Activated naive CD4-positive, alpha-beta T cell treated with anti-CD3 and anti-CD28 coated beads for 36 hours (primary cell): Measurements from ENCODE around the gene TTLL12. TPM values are rescaled to one million over a fixed set of nuclear protein-coding genes. Genes with fewer than 3 reads are reported as not detected.

Experiments
- CTCF ChIA-PET: fragments of 350-600 bp; sonication (Branson Sonifier 250); formaldehyde crosslinking; loops from one replicate; lab custom pipeline; 2021; ENCODE audit warnings: antibody characterized with exemption; lab: Charles Lee
- DNase-seq: peaks from one replicate; pipeline ENCODE4 v3.0.0-alpha.2; 2020
- H3K27ac Mint-ChIP-seq: one replicate; pipeline ENCODE4 v1.8.0; 2021; ENCODE audit warnings: mild to moderate bottlenecking, mixed read lengths
- H3K27me3 Mint-ChIP-seq: one replicate; pipeline ENCODE4 v1.8.0; 2021; ENCODE audit warnings: low read depth, mixed read lengths
- H3K36me3 Mint-ChIP-seq: one replicate; pipeline ENCODE4 v1.8.0; 2021; ENCODE audit warnings: low read depth, mixed read lengths
- H3K4me1 Mint-ChIP-seq: one replicate; pipeline ENCODE4 v1.8.0; 2021; ENCODE audit warnings: low read depth, mixed read lengths
- H3K4me3 Mint-ChIP-seq: one replicate; pipeline ENCODE4 v1.8.0; 2021; ENCODE audit warnings: mild to moderate bottlenecking, moderate library complexity, mixed read lengths
- H3K9me3 Mint-ChIP-seq: one replicate; pipeline ENCODE4 v1.8.0; 2021; ENCODE audit warnings: mixed read lengths
- intact Hi-C: fragments of 100-400 bp; cut with micrococcal nuclease; formaldehyde crosslinking; loops from one replicate; pipeline ENCODE4 v1.15.1; 2023
- total RNA-seq, 2 experiments: library from RNA; stranded (reverse); gene quantifications; one replicate each; pipeline ENCODE4 v1.2.3, GENCODE V29; 2021

TTLL12 gene
- total RNA-seq, 2 experiments from 2014 or later = 63.1 to 64.6 TPM

DNA sequence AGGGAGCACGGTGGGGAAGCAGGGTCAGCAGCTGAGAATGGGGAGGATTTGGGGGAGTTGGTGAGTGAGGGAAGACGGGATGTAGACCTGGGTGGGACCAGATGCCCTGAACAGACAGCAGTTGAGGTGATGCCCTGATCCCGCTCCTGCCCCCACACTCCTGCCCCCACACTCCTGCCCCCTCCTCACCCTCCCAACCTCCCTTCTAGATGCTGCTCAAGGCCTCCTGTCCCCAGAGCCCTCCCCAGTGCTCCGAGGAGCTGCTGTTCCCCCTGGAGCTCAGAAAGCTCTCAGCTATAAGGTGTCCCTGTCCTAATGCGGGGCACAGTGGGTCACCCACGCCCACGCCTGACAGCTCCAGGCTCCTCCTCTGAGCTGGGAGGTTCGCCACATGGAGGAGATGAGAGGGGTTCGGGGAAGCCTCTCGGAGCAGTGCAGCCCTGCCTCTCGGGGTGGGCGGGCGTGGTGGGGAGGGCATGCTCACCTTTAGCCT, 25.1 kb upstream of the TTLL12 start:
- Mint-ChIP-seq H3K36me3 (no peaks in the 10 kb centered on the region), H3K4me3 (no peak overlapping the region), H3K9me3 (no peaks in the 10 kb centered on the region), H3K4me1 (peaks cover 2% of the 10 kb centered on the region), H3K27me3 (no peaks in the 10 kb centered on the region), H3K27ac (no peak overlapping the region)
- CTCF ChIA-PET = no interaction called here
- no peak for DNase-seq
- intact Hi-C loops = no loop called here

GRCh38 chr22:43210631-43211515, 23.9 kb upstream of the TTLL12 start:
- CTCF ChIA-PET = interaction anchor here (1.1 kb wide), 1 partner anchor 21 kb away, joined by 3 read pairs; no protein-coding TSS in a partner anchor
- Mint-ChIP-seq H3K9me3 (no peaks in the 10 kb centered on the region), H3K27me3 (no peaks in the 10 kb centered on the region), H3K4me3 (no peak overlapping the region), H3K36me3 (no peaks in the 10 kb centered on the region), H3K4me1 (peaks cover 8% of the 10 kb centered on the region), H3K27ac (no peak overlapping the region)
- no peak for DNase-seq
- intact Hi-C loops = no loop called here

- CTCF ChIA-PET = interaction anchor here (1.1 kb wide), 1 partner anchor 22 kb away, joined by 3 read pairs; no protein-coding TSS in a partner anchor
Measured at GRCh38 chr22:43209971-43210370, 23.0 kb upstream of the TTLL12 start.

DNA sequence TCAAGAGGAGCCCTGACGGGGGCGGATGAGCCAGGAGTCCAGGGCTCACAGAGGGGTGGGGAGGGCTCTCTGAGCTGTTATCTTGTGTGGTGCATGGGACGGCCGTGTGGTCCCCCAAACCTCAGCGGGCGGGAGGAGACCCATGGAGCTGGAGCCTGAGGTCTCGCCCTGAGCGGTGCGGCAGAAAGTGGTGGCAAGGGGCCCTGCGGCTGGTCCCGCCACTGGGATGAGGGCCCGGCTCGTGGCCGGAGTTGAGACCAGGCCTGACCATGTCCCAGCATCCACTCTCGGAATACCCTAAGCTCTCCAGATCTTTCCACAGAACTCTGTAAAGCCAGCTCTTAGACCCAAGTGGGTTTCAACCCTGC, 22.6 kb upstream of the TTLL12 start:
- Mint-ChIP-seq H3K27me3 (no peaks in the 10 kb centered on the region), H3K9me3 (no peaks in the 10 kb centered on the region), H3K27ac (no peak overlapping the region), H3K4me1 (peaks cover 8% of the 10 kb centered on the region), H3K4me3 (no peak overlapping the region), H3K36me3 (no peaks in the 10 kb centered on the region)
- CTCF ChIA-PET = interaction anchor here (1.1 kb wide), 1 partner anchor 22 kb away, joined by 3 read pairs; no protein-coding TSS in a partner anchor
- DNase-seq = no peak
- intact Hi-C loops = no loop called here

More at GRCh38 chr22:43209971-43210370, 23.0 kb upstream of the TTLL12 start:
- no peak overlapping the region for H3K27ac Mint-ChIP-seq
- H3K36me3 Mint-ChIP-seq = no peaks in the 10 kb centered on the region
- intact Hi-C loops = no loop called here
- H3K4me3 Mint-ChIP-seq = no peak overlapping the region
- no peaks in the 10 kb centered on the region for H3K9me3 Mint-ChIP-seq
- no peak for DNase-seq
- H3K4me1 Mint-ChIP-seq = peaks cover 8% of the 10 kb centered on the region
- no peaks in the 10 kb centered on the region for H3K27me3 Mint-ChIP-seq

- H3K27ac Mint-ChIP-seq = no peak overlapping the region
- no peaks in the 10 kb centered on the region for H3K27me3 Mint-ChIP-seq
- no peaks in the 10 kb centered on the region for H3K9me3 Mint-ChIP-seq
- CTCF ChIA-PET = no interaction called here
- no peak overlapping the region for H3K4me3 Mint-ChIP-seq
- H3K4me1 Mint-ChIP-seq = peaks cover 8% of the 10 kb centered on the region
- intact Hi-C loops = no loop called here
- DNase-seq = no peak
- no peaks in the 10 kb centered on the region for H3K36me3 Mint-ChIP-seq
Measured at GRCh38 chr22:43208703-43209522, 22.0 kb upstream of the TTLL12 start.

DNA sequence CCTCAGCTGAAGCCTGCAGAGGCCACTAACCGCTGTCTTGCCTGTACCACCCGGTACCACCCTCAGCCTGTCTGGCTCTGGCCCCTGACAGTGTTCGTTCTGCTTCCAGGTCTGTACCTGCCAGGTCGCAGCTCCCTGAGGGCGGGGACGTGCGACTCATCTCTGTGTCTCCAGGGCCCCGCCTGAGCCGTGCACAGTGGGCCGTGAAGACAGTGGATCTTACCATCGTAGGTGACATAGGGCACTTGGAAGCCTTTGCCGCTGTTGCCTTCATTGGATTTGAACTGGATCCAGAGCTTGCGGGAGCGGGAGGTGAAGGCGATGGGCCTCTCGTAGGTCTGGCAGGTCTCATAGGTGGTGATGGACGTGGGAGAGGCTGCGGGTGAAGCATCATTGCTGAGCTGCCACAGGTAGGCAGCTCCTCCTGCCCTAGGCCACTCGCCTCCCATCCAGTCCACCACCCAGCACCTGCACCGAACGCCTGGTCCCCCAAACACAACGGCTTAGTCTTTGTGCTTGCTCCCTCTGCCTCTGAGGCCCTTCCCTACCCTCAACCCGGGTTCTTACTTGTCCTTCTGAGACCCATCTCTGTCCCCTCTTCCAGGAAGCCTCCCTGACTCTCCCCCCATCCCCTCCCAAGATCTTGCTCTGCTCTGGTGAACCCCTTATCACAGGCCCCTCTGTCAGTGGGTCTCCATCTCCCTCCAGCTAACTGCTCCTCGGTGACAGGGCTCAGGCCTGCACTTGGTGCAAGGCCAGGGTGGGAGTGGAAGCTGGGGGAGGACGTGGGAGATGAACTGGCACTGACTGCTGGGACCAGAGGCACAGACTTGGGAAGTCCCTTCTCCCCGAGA, 21.1 kb upstream of the TTLL12 start:
- DNase-seq = no peak
- Mint-ChIP-seq H3K27ac (no peak overlapping the region), H3K27me3 (no peaks in the 10 kb centered on the region), H3K4me1 (peaks cover 8% of the 10 kb centered on the region), H3K9me3 (no peaks in the 10 kb centered on the region), H3K36me3 (no peaks in the 10 kb centered on the region), H3K4me3 (no peak overlapping the region)
- intact Hi-C loops = no loop called here
- CTCF ChIA-PET = no interaction called here

- no peak for DNase-seq
- no peaks in the 10 kb centered on the region for H3K36me3 Mint-ChIP-seq
- CTCF ChIA-PET = no interaction called here
- no peak overlapping the region for H3K27ac Mint-ChIP-seq
- H3K27me3 Mint-ChIP-seq = no peaks in the 10 kb centered on the region
- no peak overlapping the region for H3K4me3 Mint-ChIP-seq
- H3K9me3 Mint-ChIP-seq = no peaks in the 10 kb centered on the region
- intact Hi-C loops = no loop called here
- H3K4me1 Mint-ChIP-seq = peaks cover 8% of the 10 kb centered on the region
Measured at GRCh38 chr22:43207386-43207785, 20.5 kb upstream of the TTLL12 start.

- Mint-ChIP-seq H3K27ac (no peak overlapping the region), H3K4me1 (peaks cover 8% of the 10 kb centered on the region), H3K9me3 (no peaks in the 10 kb centered on the region), H3K27me3 (no peaks in the 10 kb centered on the region), H3K4me3 (no peak overlapping the region), H3K36me3 (no peaks in the 10 kb centered on the region)
- CTCF ChIA-PET = no interaction called here
- intact Hi-C loops = no loop called here
- DNase-seq = no peak
Measured at GRCh38 chr22:43206509-43207161, 19.7 kb upstream of the TTLL12 start.

- Mint-ChIP-seq H3K27ac (no peak overlapping the region), H3K9me3 (no peaks in the 10 kb centered on the region), H3K36me3 (no peaks in the 10 kb centered on the region), H3K27me3 (no peaks in the 10 kb centered on the region), H3K4me1 (peaks cover 8% of the 10 kb centered on the region), H3K4me3 (no peak overlapping the region)
- DNase-seq = no peak
- intact Hi-C loops = no loop called here
- CTCF ChIA-PET = no interaction called here
Measured at GRCh38 chr22:43205748-43206508, 19.0 kb upstream of the TTLL12 start.

DNA sequence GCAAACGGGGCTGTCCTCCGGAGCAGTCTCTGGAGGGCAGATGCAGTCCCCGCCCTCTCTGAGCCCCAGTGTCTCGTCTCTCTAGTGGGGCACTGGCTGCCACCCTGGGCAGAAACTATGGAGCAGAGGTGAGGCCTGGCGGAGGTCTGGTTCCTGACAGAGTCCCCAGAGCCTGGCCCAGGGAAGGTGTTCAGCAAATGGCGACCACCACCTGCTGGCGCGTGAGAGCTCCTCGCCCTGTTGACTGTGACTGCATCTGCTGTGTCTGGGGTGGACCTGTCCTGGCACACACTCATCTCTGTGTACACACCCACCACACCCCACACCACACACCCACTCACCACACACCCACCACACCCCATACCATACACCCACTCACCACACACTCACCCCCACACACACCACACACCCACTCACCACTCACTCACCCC, 18.3 kb upstream of the TTLL12 start:
- Mint-ChIP-seq H3K27me3 (no peaks in the 10 kb centered on the region), H3K9me3 (no peaks in the 10 kb centered on the region), H3K27ac (no peak overlapping the region), H3K36me3 (no peaks in the 10 kb centered on the region), H3K4me3 (no peak overlapping the region), H3K4me1 (peaks cover 8% of the 10 kb centered on the region)
- no peak for DNase-seq
- CTCF ChIA-PET = no interaction called here
- intact Hi-C loops = no loop called here

- intact Hi-C loops = no loop called here
- DNase-seq = no peak
- Mint-ChIP-seq H3K27ac (no peak overlapping the region), H3K36me3 (no peaks in the 10 kb centered on the region), H3K4me1 (peaks cover 8% of the 10 kb centered on the region), H3K27me3 (no peaks in the 10 kb centered on the region), H3K4me3 (no peak overlapping the region), H3K9me3 (no peaks in the 10 kb centered on the region)
- CTCF ChIA-PET = interaction anchor here (0.7 kb wide), 1 partner anchor 65 kb away, joined by 3 read pairs; no protein-coding TSS in a partner anchor
Measured at GRCh38 chr22:43203471-43203981, 16.6 kb upstream of the TTLL12 start.
